Activated CD4-positive, alpha-beta T cell treated with anti-CD3 and anti-CD28 coated beads for 48 hours (primary cell): Measurements from ENCODE around the gene CRCP.
"Not testable (repeated sequence)": the region's sequence is repeated elsewhere in the genome, so short reads cannot be mapped to it uniquely, and the experiment has no call there.

Source experiments
- DNase-seq: peaks from one replicate; pipeline ENCODE4 v3.0.0-alpha.2; 2020

CRCP gene

GRCh38 chr7:66114743-66115649, at the start of gene CRCP:
CRCP (plus strand) TSS chr7:66114847; CDS start chr7:66114963, 116 bp downstream.
- DNase-seq = peak; percentile 89

DNA sequence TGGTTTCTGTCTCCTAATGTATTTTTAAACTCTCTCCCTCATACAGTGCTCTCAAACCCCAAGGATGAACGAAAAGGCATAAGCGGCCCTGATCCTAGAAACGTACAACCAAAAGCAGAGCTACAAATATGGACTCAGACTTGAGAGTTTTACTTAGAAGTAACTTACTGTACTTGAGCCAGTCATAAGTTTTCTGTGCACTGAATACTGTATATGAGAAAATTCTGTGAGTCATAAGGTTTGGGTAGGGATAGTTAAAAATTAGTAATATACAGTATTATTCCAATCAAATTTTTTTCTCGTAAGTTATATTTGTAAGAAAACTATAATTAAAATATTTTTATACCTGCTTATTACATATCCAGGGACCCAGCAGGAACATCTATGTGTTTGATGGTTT, 44.9 kb upstream of the CRCP start:
- no peak for DNase-seq

DNA sequence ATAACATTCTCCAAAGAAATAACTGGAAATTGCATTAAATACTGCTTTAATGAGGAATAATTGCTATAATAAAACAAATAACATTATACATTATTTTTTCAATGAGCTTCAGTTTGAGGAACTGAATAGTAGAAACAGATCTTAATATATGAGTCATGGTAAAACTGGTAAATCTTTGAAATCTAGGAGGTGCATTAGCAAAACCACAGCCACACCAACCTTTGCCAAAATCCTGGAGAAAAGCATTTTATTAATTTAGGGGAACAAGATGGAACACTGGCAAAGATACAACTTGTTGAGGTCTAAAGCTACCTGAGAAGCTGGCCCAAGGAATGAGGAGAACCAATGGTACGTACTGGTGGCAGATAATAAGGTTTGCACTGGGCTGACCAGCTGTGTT, 44.4 kb upstream of the CRCP start:
- no peak for DNase-seq

- DNase-seq = not testable (repeated sequence)
Observed at GRCh38 chr7:66072208-66072607, 42.4 kb upstream of the CRCP start.

DNA sequence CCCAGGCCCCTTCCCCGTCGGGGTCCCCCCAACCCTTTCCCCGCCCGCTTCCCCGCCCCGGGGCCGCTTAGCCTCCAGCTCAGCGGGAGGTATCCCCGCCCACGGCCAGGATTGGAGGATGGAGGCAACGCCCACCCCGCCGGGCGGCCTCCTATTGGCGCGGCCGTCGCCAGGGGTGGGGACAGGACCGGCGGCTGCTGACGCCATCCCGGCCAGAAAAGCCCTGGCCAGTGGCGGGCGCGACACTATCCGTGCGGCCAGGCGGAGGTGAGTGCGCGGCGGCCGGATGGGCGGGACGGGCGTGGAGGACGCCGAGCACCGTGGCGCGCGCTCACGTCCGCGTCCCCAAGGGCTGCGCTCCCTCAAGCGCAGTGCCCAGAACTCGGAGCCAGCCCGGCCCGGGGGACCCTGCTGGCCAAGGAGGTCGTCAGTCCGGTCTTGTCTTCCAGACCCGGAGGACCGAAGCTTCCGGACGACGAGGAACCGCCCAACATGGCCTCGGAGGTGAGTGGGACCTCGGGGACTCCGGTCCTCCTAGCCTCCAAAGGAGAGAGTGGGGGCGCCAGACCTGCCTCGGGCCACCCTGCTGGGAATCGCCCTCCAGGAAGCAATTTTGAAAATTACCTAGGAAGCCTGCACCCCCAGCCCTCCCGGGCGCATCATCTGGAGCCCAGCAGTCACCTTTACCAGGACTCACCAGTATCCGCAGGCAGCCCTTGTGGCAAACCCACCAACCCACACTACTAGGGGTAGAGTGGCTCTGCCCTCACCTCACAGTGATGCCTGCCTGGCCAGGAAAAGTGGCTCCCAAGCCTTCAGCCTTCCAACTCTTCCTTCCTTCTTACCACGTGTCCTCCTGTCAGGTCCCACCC, 38.8 kb upstream of the CRCP start, which contains the start of gene ASL:
Gene ASL (plus strand): TSS at position 230 of the 872 bp plus-strand sequence. CDS start 263 bp downstream, at position 493.
- peak; percentile 92 for DNase-seq

DNA sequence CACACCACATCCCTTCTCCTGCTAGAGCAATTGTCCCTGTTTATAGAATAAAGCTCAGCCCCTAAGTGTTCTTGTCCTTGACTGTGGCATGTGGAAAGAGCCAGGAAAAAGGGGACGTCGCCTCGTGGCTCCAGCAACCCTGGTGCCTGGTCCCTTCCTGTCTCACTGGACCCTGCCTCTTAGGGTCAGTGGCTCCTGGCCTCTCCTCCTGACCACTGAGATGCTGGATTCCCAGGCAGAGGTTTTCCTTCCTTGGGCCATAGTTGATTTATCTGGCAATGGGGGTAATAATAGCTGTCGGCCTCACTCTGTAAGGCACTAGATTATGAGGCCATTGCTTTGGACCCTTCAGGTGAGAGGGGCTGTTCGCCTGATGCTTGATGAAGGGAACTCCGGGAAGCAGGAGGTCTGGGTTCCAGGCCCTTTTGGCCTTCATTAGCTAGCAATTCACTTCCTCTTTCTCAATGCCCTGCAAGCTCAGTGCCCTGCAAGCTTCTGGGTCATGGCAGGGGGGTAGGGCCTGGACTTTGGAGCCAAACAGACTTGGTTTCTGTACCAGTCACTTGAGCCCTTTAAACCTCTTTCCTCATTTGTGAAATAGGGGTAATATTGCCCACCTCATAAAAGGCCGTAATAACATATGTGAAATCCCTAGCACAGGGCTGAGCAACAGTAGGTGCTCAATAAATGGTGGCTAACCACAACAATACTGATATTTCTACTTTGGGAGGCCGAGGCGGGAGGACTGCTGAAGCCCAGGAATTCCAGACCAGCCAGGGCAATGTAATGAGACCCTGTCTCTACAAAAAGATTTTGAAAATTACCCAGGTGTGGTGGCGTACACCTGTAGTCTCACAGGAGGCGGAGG, 38.0 kb upstream of the CRCP start:
- DNase-seq = no peak

DNA sequence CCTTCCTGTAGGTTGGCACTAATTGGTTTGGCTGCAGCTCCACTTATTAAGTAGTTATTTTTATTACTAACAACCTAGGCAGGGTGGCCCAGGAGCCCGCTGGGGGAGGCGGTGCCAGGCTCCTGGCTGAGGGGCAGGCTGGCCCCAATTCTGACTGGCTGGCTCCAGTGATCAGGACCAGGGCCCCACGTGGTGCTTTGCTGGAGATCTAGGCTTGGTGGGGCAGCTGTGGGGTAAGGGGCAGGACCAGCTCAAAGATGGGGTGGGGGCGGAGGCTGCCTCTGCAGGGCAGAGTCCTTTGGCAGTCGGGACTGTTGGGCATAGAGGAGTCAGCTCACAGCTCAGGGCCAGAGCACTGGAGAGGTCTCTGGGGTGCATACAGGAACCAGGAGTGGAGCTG, 36.6 kb upstream of the CRCP start:
- DNase-seq = no peak

DNA sequence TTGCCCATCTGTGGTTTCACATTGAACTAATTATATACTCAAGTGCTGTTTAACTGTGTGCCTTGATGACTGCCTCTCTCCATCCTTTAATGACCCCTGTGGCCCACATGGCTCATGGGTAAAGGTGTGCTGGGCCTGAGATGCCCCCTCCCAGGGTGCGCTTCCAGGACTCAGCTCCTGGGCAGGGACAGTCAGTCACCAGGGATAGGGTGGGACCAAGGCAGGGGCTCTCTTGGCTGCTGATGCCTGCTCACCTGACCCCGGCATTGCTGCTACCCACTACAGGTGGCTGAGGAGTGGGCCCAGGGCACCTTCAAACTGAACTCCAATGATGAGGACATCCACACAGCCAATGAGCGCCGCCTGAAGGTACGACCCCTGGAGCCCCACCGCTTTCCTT, 32.6 kb upstream of the CRCP start:
- no peak for DNase-seq

DNA sequence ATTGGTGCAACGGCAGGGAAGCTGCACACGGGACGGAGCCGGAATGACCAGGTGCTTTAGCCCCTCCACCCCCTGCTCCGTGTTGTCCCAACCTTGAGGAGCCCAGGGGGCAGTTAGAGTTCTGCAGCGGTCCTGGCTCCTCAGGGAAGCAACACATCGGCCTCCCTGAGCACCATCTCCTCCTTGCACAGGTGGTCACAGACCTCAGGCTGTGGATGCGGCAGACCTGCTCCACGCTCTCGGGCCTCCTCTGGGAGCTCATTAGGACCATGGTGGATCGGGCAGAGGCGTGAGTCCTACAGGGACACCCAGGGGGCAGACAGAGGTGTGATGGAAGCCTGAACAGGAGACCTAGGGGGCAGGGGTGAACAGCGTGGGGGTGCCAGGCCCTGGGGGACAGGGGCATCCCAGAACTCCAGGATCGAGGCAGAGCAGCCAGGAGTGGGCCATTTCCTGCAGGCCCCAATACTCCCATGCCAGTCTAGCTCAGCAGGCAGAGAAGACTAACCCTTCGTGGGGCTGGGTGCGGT, 31.7 kb upstream of the CRCP start:
- no peak for DNase-seq

- no peak for DNase-seq
Observed at GRCh38 chr7:66083677-66084076, 31.0 kb upstream of the CRCP start.

DNA sequence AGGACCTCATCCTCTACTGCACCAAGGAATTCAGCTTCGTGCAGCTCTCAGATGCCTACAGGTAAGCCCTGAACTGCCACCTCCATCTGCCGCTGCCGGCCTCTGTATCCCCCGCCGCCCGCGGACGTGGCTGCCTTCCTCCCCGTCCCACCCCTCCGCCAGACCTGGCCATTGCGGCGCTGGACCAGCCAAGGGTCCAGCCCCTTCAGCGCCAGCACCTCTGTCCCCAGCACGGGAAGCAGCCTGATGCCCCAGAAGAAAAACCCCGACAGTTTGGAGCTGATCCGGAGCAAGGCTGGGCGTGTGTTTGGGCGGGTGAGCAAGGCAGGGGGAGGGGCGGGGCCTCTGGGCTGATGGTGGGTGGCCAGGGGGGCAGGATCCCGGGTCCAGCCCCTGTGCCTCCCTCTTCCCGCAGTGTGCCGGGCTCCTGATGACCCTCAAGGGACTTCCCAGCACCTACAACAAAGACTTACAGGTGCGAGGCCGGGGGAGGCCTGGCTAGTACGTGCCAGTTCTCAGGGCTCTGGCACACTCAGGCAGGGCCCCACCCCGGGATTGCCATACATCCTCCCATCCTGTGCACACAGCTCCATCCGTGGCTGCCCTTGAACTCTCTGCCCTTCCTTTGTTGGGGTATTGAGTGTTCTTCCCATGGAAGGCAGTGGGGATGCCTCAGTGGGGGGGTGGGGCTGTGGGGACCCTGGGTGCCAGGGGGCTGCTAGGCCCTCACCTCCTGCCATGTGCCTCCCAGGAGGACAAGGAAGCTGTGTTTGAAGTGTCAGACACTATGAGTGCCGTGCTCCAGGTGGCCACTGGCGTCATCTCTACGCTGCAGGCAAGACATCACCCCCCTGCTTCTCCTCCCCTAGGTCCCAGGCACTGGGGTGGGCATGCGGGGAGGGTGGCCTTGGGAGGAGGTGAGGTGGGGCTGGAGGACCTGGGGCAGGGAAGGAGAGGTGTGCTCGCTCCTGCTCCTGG, 25.5 kb upstream of the CRCP start:
- DNase-seq = no peak

DNA sequence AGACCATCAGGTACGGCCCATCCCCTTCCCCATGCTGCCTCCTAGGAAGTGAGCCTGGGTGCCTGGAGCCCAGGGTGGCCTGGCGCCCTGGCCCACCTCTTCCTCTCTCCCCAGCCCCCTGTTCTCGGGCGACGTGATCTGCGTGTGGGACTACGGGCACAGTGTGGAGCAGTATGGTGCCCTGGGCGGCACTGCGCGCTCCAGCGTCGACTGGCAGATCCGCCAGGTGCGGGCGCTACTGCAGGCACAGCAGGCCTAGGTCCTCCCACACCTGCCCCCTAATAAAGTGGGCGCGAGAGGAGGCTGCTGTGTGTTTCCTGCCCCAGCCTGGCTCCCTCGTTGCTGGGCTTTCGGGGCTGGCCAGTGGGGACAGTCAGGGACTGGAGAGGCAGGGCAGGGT, 22.0 kb upstream of the CRCP start:
- DNase-seq = no peak

GRCh38 chr7:66095010-66095409, 19.6 kb upstream of the CRCP start:
- no peak for DNase-seq

- no peak for DNase-seq
Observed at GRCh38 chr7:66099232-66099550, 15.5 kb upstream of the CRCP start.

GRCh38 chr7:66099551-66100407, 14.9 kb upstream of the CRCP start:
- peak; percentile 40 for DNase-seq

GRCh38 chr7:66100408-66101050, 14.1 kb upstream of the CRCP start:
- DNase-seq = no peak

- DNase-seq = not testable (repeated sequence)
Observed at GRCh38 chr7:66102168-66102567, 12.5 kb upstream of the CRCP start.

DNA sequence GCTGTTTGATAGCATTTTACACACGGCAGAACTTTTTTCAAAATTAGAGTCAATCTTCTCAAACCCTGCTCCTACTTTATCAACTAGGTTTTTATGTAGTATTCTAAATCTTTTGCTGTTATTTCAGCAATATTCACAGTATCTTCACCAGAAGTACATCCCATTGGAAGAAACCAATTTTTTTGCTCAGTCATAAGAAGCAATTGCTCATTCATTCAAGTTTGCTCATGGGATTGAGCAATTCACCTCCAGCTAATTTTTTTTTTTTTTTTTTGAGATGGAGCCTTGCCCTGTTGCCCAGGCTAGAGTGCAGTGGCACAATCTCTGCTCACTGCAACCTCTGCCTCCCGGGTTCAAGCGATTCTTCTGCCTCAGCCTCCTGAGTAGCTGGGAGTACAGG, 10.7 kb upstream of the CRCP start:
- not testable (repeated sequence) for DNase-seq

- DNase-seq = no peak
Observed at GRCh38 chr7:66105263-66105748, 9.3 kb upstream of the CRCP start.

GRCh38 chr7:66108410-66108809, 6.2 kb upstream of the CRCP start:
- not testable (repeated sequence) for DNase-seq
